Muscle layer of duodenum (tissue), 2 donors: Measurements from ENCODE around the gene PSMA4.
A peak's percentile ranks its signal among the peaks of the same experiment; 100 is the strongest.
"Not testable (repeated sequence)": the region's sequence is repeated elsewhere in the genome, so short reads cannot be mapped to it uniquely, and the experiment has no call there.

Source experiments
- H3K27ac ChIP-seq: one replicate; pipeline ENCODE4 v1.7.0; 2013; ENCODE audit warnings: mild to moderate bottlenecking, low read length
- H3K27me3 ChIP-seq: one replicate; pipeline ENCODE4 v1.7.0; 2013; ENCODE audit warnings: low read depth, mild to moderate bottlenecking, control low read depth, low read length
- H3K36me3 ChIP-seq, 2 donors: one replicate each; pipeline ENCODE4 v1.7.0; 2013; ENCODE audit warnings: low read length in 2 of 2, control low read depth in 1 of 2, mild to moderate bottlenecking in 1 of 2; ENCODE audit not compliant: insufficient read depth in 2 of 2, control insufficient read depth in 1 of 2
- H3K4me1 ChIP-seq, 2 donors: one replicate each; pipeline ENCODE4 v1.7.0; 2013; ENCODE audit warnings: low read length in 2 of 2, mild to moderate bottlenecking in 2 of 2, control low read depth in 1 of 2, moderate library complexity in 1 of 2; ENCODE audit not compliant: insufficient read depth in 2 of 2, control insufficient read depth in 1 of 2
- H3K4me3 ChIP-seq, 2 donors: one replicate each; pipeline ENCODE4 v1.7.0; 2013; ENCODE audit warnings: low read length in 2 of 2, low read depth in 1 of 2, mild to moderate bottlenecking in 1 of 2
- H3K9me3 ChIP-seq, 2 donors: one replicate each; pipeline ENCODE4 v1.7.0; 2013; ENCODE audit warnings: low read length in 2 of 2, control low read depth in 1 of 2, mild to moderate bottlenecking in 1 of 2; ENCODE audit not compliant: control insufficient read depth in 1 of 2
- donor health status: healthy.

The PSMA4 gene

DNA sequence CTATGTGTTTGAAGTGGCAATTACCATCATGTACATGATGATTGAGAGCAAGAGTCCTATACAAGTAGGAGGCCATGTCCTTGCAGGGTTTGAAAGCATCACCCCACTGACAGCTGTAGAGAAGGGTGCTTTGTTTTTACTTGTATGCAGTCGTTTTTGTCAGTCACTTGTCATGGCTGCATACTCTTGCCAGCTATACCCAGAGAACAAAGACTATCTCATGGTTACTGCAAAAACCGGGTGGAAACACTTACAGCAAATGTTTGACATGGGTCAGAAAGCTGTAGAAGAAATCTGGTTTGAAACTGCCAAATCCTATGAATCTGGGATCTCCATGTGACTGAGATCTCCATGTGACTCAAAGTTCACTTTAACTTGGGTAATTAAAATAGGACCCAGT is 6.9 kb upstream of the PSMA4 start:
- Histone ChIP-seq H3K4me1 (no peaks in the 10 kb centered on the region), H3K36me3 (peaks cover 0 to 4% of the 10 kb centered on the region in 2 donors), H3K4me3 (no peak overlapping the region), H3K27me3 (no peaks in the 10 kb centered on the region), H3K9me3 (no peaks in the 10 kb centered on the region), H3K27ac (no peak overlapping the region)

DNA sequence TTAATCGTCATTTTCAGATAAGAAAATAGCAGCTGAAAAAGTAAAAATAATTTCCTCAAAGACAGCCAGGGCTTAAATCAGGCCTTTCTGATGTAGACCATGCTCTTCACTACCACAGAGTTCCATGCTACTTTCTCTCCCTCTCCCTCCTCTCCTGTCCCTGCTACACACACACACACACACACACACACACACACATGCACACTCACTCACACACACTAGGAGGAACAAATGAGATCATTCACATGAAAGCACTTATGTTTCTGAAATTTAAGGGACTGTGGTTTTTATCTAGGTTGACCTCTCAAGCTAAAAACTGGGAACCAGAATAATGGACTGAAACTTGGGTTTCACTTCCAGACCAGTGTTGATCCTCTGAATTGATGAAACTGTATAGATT is 4.1 kb upstream of the PSMA4 start:
- H3K27me3 ChIP-seq: no peaks in the 10 kb centered on the region
- H3K27ac ChIP-seq: no peak overlapping the region
- H3K36me3 ChIP-seq: peaks cover 0 to 7% of the 10 kb centered on the region in 2 donors
- H3K4me3 ChIP-seq: no peak overlapping the region
- no peaks in the 10 kb centered on the region for H3K9me3 ChIP-seq
- H3K4me1 ChIP-seq: peaks cover 0 to 1% of the 10 kb centered on the region in 2 donors

DNA sequence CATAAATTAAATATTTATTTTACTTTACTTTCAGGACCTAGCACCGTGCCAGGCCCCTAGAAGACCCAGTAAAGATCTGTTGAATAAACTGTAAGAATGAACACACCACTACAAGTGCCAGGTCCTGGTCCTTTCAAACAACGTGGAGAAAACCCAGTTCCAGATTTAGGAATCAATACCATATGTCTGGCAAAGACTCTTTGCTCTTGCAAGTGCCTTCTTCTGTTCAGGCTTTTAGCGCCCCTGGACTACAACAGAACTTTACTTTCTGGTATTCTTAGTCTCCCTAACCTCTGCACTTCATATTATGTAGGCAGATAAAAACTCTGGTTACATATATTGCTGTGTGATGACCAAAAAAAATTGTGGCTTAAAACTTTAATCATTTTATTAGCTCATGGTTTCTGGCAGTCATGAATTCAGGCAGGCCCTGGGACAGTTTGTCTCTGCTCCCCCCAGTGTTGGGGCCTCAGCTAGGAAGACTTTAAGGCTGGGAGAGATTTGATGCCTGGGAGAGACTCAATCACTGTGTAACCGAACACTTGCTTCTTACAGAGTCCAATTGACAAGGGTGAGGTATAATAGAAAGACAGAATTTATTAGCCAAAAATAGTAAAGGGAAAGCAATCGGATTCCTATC is 2.9 kb upstream of the PSMA4 start:
- Histone ChIP-seq H3K4me1 (peaks cover 4 to 14% of the 10 kb centered on the region in 2 donors), H3K27me3 (no peaks in the 10 kb centered on the region), H3K9me3 (no peaks in the 10 kb centered on the region), H3K4me3 (no peak overlapping the region), H3K36me3 (peaks cover 5 to 8% of the 10 kb centered on the region in 2 donors), H3K27ac (no peak overlapping the region)

DNA sequence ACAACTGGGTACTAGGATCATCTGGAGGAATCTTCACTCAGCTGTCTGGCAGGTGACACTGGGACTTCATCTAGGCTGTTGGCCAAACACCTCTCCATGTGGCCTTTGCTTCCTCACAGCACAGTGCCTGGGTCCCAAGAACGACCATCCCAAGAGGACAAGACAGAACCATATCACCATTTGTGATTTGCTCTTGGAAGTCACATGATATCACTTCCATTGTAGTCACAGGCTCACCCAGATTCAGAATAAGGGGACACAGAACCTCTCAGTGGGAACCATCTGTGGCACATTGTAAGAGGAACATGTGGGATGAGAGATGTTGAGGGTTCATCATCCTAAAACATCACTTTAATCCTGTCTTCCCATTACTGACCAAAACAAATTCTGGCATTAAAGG is 1.9 kb upstream of the PSMA4 start:
- Histone ChIP-seq H3K27ac (no peak overlapping the region), H3K9me3 (no peaks in the 10 kb centered on the region), H3K27me3 (no peaks in the 10 kb centered on the region), H3K36me3 (peaks cover 10 to 18% of the 10 kb centered on the region in 2 donors), H3K4me1 (peaks cover 4 to 23% of the 10 kb centered on the region in 2 donors), H3K4me3 (no peak overlapping the region)

DNA sequence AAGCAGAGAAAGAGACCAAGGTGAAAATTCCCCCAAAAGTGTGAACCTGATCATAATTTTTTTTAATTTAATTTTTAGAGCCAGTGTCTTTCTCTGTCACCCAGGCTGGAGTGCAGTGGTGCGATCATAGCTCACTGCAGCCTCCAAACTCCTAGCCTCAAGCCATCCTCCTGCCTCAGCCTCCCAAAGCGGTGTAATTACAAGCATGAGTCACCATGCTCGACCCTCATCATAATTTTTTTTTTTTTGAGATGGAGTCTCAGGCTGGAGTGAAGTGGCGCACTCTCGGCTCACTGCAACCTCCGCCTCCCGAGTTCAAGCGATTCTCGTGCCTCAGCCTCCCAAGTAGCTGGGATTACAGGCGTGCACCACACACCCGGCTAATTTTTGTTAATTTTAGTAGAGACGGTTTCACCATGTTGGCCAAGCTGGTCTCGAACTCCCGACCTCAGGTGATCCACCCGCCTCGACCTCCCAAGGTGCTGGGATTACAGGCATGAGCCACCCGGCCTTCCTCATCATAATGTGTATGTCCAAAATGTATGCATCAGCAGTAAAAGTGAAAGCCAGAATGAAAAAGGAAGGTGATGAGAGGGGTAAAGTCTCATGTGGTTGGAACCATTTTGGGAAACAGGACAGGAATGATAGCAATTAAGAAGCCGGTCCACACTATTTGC is 642 bp upstream of the PSMA4 start:
- H3K9me3 ChIP-seq, H3K27me3 ChIP-seq: not testable (repeated sequence)
- Histone ChIP-seq H3K4me1 (peaks cover 4 to 27% of the 10 kb centered on the region in 2 donors), H3K27ac (peak overlapping the region; percentile 98), H3K4me3 (peak overlapping the region; percentile 83 to 85), H3K36me3 (peaks cover 10 to 23% of the 10 kb centered on the region in 2 donors)

DNA sequence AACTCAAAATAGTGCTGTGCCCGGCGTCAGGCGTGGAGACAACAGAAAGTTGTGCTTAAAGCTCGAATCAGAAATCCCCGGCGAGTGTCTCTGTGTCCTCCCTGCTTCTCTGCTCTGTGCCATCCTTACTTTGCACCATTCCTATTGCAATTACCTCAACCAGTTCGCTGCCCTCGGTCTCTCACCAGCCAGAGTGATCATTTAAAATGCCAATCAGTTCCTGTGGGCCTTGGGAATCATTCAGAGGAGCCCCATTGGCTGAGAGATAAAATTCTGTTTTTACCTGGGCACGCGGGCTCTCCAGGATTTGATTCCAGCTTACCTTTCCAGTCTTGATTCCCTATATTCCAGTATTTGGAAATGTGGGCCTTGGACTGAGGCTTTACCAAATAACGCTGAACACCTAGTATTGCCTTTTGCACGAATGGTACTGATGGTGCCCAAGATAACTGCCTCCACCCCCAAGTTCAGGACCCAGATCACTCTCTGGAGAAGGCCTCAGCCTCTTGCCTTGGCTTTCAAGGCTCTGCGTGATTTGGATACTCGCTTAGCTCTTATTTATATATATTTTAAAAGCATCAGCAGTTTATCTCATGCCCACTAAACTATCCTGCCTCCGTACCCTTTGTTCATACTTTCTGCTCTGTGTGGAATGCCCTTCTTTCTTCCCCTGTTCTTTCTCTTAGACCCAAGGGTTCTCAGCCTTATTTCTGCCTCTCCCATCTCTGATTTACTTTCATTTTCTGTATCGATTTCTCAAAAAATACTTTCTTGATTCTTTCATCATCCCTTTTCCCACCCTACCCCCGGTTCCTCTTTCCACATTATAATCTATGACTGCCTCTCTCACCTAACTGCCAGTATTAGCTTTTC is 863 bp downstream of the PSMA4 start:
- Histone ChIP-seq H3K4me1 (peaks cover 4 to 27% of the 10 kb centered on the region in 2 donors), H3K36me3 (peaks cover 24 to 35% of the 10 kb centered on the region in 2 donors), H3K27ac (peak overlapping the region; percentile 98)

DNA sequence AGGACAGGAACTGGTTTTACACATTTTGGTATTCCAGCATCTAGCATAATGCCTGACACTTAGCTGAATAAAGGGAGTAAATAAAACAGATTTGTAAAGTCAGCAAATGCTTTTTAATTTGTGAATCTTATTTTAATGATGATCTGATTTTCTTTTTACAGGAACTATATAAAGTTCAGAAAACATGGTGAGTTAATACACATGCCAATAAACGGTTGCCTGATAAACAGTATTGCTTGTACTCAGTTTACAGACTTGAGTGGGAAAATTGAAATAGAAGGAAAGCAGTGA is 1.4 kb downstream of the PSMA4 start:
- H3K4me3 ChIP-seq: peak overlapping the region; percentile 83 to 85
- H3K27me3 ChIP-seq: no peaks in the 10 kb centered on the region
- H3K9me3 ChIP-seq: no peaks in the 10 kb centered on the region
- peak overlapping the region; percentile 98 for H3K27ac ChIP-seq
- H3K36me3 ChIP-seq: peaks cover 24 to 40% of the 10 kb centered on the region in 2 donors
- H3K4me1 ChIP-seq: peaks cover 4 to 27% of the 10 kb centered on the region in 2 donors

More for the DNA sequence above, 863 bp downstream of the PSMA4 start:
- Histone ChIP-seq H3K4me3 (peak overlapping the region; percentile 83 to 85), H3K27me3 (no peaks in the 10 kb centered on the region), H3K9me3 (no peaks in the 10 kb centered on the region)

DNA sequence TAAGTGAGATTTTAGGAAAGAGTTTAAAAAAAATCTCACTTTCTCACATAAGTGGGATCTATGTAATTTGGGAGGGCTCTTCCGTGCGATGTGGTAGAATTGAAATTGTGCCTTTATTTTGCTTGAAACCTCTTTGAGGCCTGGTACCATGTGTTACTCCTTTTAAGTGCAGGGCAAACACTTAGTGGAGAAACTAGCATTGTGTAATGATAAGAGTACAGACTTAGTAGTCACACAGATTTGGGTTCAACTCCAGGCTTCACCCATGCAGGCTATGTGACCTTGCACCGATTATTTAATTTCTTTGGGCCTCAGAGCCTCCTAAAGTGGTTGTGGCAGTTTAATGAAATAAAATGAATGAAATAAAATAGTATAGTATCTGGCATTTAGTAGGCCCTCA is 2.4 kb downstream of the PSMA4 start:
- Histone ChIP-seq H3K4me1 (peaks cover 4 to 27% of the 10 kb centered on the region in 2 donors), H3K9me3 (no peaks in the 10 kb centered on the region), H3K4me3 (no peak overlapping the region), H3K36me3 (peaks cover 24 to 50% of the 10 kb centered on the region in 2 donors), H3K27ac (no peak overlapping the region), H3K27me3 (no peaks in the 10 kb centered on the region)

DNA sequence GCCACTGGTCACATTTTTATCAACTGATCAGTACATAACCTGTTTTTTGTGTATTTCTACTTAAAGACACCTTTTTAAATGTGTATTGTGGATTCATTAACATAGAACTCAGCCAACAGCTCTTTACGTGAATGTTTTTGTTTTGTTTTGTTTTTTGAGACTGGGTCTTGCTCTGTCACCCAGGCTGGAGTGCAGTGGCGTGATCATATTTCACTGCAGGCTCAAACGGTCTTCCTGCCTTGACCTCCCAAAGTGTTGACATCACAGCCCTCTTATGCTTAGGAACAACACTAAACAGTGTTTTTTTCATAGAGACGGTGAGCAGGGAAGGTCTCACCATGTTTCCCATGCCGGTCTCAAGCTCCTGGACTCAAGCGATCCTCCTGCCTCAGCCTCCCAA is 9.9 kb downstream of the PSMA4 start:
- Histone ChIP-seq H3K9me3 (no peaks in the 10 kb centered on the region), H3K27ac (no peak overlapping the region), H3K27me3 (no peaks in the 10 kb centered on the region), H3K4me3 (no peak overlapping the region), H3K36me3 (peaks cover 34 to 61% of the 10 kb centered on the region in 2 donors), H3K4me1 (no peaks in the 10 kb centered on the region)

DNA sequence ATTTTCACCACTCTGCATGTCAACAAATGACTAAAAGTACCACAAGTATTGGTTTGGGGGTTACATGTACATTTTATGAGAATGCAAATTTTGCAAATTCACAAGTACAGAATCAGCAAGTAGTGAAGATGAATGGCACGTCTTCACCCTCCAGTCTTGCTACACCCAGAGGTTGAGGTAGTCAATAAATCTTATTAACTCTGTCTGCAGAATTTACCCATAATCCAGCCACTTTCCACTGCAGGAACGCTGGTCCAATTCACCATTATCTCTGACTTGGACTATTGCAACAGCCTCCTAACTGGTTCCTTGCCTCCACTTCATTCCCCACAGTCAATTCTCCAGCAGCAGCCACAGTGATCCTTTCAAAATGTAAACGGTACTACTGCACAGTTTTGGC is 10.6 kb downstream of the PSMA4 start:
- Histone ChIP-seq H3K36me3 (peaks cover 28 to 54% of the 10 kb centered on the region in 2 donors), H3K4me3 (no peak overlapping the region), H3K27ac (no peak overlapping the region), H3K9me3 (no peaks in the 10 kb centered on the region), H3K27me3 (no peaks in the 10 kb centered on the region), H3K4me1 (no peaks in the 10 kb centered on the region)

DNA sequence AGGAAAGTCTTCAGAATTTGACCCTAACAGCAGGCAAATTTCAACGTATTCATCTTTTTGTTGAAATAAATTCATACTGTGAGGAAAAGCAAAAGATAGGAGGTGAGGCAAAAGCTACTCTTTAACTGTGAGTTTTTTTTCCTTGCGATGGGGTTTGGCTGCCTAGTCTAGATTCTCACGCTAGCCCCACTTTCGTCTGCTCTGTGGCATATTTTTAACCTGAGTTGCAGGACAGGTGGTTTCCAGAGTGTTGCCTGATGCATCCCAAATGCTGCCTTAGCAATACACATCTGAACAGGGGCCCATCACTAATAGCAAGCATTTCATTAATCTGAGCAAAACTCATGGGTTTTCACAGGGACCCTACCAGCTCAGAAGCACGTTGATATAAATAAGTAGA is 11.7 kb downstream of the PSMA4 start:
- no peak overlapping the region for H3K27ac ChIP-seq
- no peak overlapping the region for H3K4me3 ChIP-seq
- no peaks in the 10 kb centered on the region for H3K27me3 ChIP-seq
- no peaks in the 10 kb centered on the region for H3K4me1 ChIP-seq
- peaks cover 25 to 43% of the 10 kb centered on the region in 2 donors for H3K36me3 ChIP-seq
- H3K9me3 ChIP-seq: no peaks in the 10 kb centered on the region
